CD4-positive, alpha-beta T cell (primary cell): ENCODE results near the gene EEFSEC. TPM values are rescaled to one million over a fixed set of nuclear protein-coding genes. Genes with fewer than 3 reads are reported as not detected.

Experiments
- ATAC-seq: fragments of 200-7000 bp; cut with Tn5 transposase; one replicate; pipeline ENCODE4 v1.10.0; 2022; ENCODE audit warnings: mild to moderate bottlenecking; ENCODE audit not compliant: poor library complexity
- CTCF ChIA-PET: fragments of 350-600 bp; sonication (Branson Sonifier 250); formaldehyde crosslinking; loops from one replicate; lab custom pipeline; 2021; ENCODE audit warnings: antibody characterized with exemption, inconsistent platforms; lab: Charles Lee
- POLR2A ChIA-PET: fragments of 350-600 bp; sonication (Branson Sonifier 250); formaldehyde crosslinking; loops from one replicate; lab custom pipeline; 2021; ENCODE audit warnings: antibody characterized with exemption, inconsistent platforms; lab: Charles Lee
- DNase-seq, 14 experiments: peaks; one replicate each; pipeline ENCODE4 v3.0.0-alpha.2; 2013 to 2020; ENCODE audit warnings: mixed read lengths in 2 of 14
- H3K27ac ChIP-seq, 2 donors: one replicate each; pipeline versions ENCODE4 v1.5.1 to v1.7.0; 2013; ENCODE audit warnings: low read length in 2 of 2, low read depth in 1 of 2, mild to moderate bottlenecking in 1 of 2
- H3K27me3 ChIP-seq, 2 experiments: 1 replicate in 1 of 2; 2 replicates in 1 of 2; pipeline versions ENCODE4 v1.6.1 to v1.7.0; 2013; ENCODE audit warnings: low read length in 2 of 2, control low read depth in 1 of 2, mild to moderate bottlenecking in 1 of 2, moderate library complexity in 1 of 2; ENCODE audit not compliant: insufficient read depth in 2 of 2, control insufficient read depth in 1 of 2
- H3K36me3 ChIP-seq: one replicate; pipeline ENCODE4 v1.6.1; 2013; ENCODE audit warnings: low read length, control low read depth; ENCODE audit not compliant: insufficient read depth
- H3K4me1 ChIP-seq: one replicate; pipeline ENCODE4 v1.6.1; 2013; ENCODE audit warnings: low read length, control low read depth; ENCODE audit not compliant: insufficient read depth
- H3K4me3 ChIP-seq: one replicate; pipeline ENCODE4 v1.5.1; 2013; ENCODE audit warnings: mild to moderate bottlenecking, low read length, moderate library complexity
- H3K9me3 ChIP-seq, 2 experiments: 1 replicate in 1 of 2; 2 replicates in 1 of 2; pipeline versions ENCODE4 v1.6.1 to v1.7.0; 2013; ENCODE audit warnings: low read length in 2 of 2, mild to moderate bottlenecking in 2 of 2, control low read depth in 1 of 2, moderate library complexity in 1 of 2; ENCODE audit not compliant: control insufficient read depth in 1 of 2, insufficient read depth in 1 of 2
- H3K27ac Mint-ChIP-seq: one replicate; pipeline ENCODE4 v1.8.0; 2020; ENCODE audit warnings: mixed read lengths
- H3K27me3 Mint-ChIP-seq: one replicate; pipeline ENCODE4 v1.8.0; 2021; ENCODE audit warnings: mixed read lengths
- H3K36me3 Mint-ChIP-seq: one replicate; pipeline ENCODE4 v1.8.0; 2021; ENCODE audit warnings: low read depth, mixed read lengths
- H3K4me1 Mint-ChIP-seq: one replicate; pipeline ENCODE4 v1.8.0; 2021; ENCODE audit warnings: low read depth, mixed read lengths
- H3K4me3 Mint-ChIP-seq: one replicate; pipeline ENCODE4 v1.8.0; 2020; ENCODE audit warnings: mild to moderate bottlenecking, mixed read lengths
- H3K9me3 Mint-ChIP-seq: one replicate; pipeline ENCODE4 v1.8.0; 2020; ENCODE audit warnings: mixed read lengths
- intact Hi-C, 2 experiments: fragments of 100-400 bp; cut with DNase I in 1 of 2; cut with micrococcal nuclease in 1 of 2; formaldehyde crosslinking; loops; one replicate each; pipeline versions ENCODE4 v1.15.1 to v1.9.0; 2023 to 2025; cut with DNase I, micrococcal nuclease
- total RNA-seq, 174 experiments: library from RNA in 2 of 174; stranded (reverse) in 2 of 174; gene quantifications; one replicate each; pipeline ENCODE4 v1.2.3 and lab custom pipeline; 2021 to 2026
- TF ChIP-seq, protein P1 (sequence below): fragments of 200-600 bp; IDR thresholded peaks from one replicate; pipeline ENCODE4 v1.8.0; 2022; ENCODE audit warnings: antibody characterized with exemption, mild to moderate bottlenecking

EEFSEC gene
- total RNA-seq, 2 experiments from 2014 or later = 13.1 to 13.9 TPM

DNA sequence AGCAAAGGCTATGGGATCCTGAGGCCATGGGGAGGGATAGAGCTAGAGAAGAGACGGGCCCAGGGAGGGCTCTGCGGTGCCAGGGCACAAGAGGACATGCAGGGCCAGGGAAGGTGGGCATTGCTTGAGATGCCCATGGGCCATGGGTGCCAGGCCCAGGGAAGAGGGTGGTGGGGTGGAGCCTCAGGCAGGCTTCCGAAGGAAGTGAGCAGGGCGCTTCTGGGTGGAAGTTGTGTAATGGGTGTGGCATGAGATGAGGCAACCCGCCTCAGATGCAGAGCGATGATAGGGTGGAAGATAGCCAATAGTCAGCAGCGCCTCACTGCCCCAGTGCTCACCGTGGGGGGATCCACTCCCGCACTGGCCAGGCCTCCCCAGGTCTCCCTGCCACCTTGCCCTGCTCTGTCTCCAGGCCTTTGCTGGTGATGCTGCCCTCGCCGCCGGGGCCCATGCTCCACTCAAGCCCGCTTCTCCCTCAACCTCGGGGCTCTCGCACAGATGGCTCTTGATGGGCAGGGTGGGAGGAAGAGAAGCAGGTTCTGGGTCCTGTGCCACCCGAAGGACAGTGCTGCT lies 262.0 kb downstream of the EEFSEC start:
- Histone ChIP-seq H3K27me3 (no peaks in the 10 kb centered on the region), H3K4me1 (no peaks in the 10 kb centered on the region), H3K4me3 (no peak overlapping the region), H3K27ac (no peak overlapping the region), H3K9me3 (peaks cover 0 to 15% of the 10 kb centered on the region in 2 experiments), H3K36me3 (no peaks in the 10 kb centered on the region)
- H3K4me3 Mint-ChIP-seq = no peak overlapping the region
- ATAC-seq (no peak), DNase-seq (no peak)
- no peaks in the 10 kb centered on the region for H3K9me3 Mint-ChIP-seq
- H3K27me3 Mint-ChIP-seq = no peaks in the 10 kb centered on the region
- ChIA-PET CTCF (no interaction called here), POLR2A (no interaction called here)
- no peak overlapping the region for H3K27ac Mint-ChIP-seq
- H3K36me3 Mint-ChIP-seq = no peaks in the 10 kb centered on the region
- intact Hi-C loops = no loop called here
- TF ChIP-seq, protein P1, sequence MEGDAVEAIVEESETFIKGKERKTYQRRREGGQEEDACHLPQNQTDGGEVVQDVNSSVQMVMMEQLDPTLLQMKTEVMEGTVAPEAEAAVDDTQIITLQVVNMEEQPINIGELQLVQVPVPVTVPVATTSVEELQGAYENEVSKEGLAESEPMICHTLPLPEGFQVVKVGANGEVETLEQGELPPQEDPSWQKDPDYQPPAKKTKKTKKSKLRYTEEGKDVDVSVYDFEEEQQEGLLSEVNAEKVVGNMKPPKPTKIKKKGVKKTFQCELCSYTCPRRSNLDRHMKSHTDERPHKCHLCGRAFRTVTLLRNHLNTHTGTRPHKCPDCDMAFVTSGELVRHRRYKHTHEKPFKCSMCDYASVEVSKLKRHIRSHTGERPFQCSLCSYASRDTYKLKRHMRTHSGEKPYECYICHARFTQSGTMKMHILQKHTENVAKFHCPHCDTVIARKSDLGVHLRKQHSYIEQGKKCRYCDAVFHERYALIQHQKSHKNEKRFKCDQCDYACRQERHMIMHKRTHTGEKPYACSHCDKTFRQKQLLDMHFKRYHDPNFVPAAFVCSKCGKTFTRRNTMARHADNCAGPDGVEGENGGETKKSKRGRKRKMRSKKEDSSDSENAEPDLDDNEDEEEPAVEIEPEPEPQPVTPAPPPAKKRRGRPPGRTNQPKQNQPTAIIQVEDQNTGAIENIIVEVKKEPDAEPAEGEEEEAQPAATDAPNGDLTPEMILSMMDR = no peak
- H3K4me1 Mint-ChIP-seq = no peaks in the 10 kb centered on the region

DNA sequence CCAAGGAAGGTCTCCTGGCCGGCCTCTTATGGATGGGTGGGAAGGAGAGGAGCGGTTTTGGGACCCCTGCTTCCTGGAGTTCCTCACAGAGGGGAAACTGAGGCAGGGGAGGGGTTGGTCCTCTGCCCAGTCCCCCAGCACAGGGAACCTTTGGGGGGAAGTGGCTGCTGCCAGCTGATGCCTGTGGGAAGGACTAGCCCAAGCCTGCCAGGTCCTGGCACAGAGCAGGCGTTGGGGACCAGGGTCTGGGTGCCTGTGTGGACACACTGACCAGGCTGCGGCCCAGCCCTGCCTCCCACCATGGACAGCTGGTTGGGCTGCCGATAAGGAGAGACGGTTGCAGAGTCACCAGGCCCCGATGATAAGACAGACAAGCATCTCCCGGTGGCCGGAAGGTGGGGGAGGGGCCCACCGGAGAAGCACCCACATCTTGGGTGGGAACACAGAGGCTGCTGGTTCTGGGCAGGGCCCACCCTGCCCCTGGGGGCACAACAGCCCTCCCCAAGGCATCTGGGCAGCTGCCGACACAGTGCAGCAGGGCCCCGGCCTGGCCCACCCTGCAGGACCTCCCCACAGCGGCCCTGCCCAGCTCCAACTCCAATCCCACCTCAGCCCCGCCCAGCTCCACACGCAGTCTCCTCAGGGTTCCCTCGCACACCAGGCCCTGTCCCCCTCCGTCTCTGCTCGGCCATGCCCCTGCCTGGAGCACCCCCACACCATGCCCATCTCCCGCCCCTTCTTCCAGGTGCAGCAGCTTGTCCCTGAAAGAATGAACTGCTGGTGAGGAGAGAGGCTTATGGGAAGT lies 262.7 kb downstream of the EEFSEC start:
- DNase-seq = no peak
- Mint-ChIP-seq H3K4me1 (no peaks in the 10 kb centered on the region), H3K27me3 (no peaks in the 10 kb centered on the region), H3K9me3 (no peaks in the 10 kb centered on the region), H3K4me3 (no peak overlapping the region), H3K36me3 (no peaks in the 10 kb centered on the region), H3K27ac (no peak overlapping the region)
- Histone ChIP-seq H3K4me1 (no peaks in the 10 kb centered on the region), H3K4me3 (no peak overlapping the region), H3K27me3 (no peaks in the 10 kb centered on the region), H3K36me3 (no peaks in the 10 kb centered on the region), H3K9me3 (peaks cover 0 to 15% of the 10 kb centered on the region in 2 experiments), H3K27ac (no peak overlapping the region)
- CTCF ChIA-PET = no interaction called here
- TF ChIP-seq, protein P1 = no peak
- no peak for ATAC-seq
- POLR2A ChIA-PET = no interaction called here
- intact Hi-C loops = no loop called here

DNA sequence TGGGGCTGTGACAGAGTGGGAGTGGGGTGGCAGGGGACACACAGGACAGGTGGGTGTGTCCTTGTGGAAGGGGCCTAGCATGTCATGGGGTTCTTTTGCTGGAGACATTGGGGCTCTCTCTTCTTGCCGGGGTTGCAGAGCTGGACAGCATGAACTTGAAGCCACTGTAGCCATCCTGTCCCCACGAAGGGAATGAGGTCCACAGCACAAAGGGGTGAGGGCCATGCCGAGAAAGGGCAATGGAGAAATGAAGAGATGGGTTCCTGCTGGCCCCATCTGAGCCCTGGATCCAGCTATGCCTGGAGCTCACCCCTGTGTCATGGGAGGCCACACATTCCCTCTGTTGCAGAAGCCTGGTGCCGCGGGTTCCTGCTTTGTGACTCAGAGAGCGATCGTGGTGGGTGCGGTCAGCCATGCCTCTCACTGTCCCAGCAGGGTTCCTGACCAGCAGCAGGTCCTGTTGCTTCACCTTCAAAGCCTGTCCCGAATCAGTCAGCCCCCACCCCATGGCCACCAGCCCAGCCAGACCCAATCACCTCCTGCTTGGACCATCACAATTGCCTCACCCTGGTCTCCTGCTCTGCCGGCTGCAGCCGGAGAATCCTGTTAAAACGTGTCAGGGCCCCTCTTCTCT lies 263.4 kb downstream of the EEFSEC start:
- no peaks in the 10 kb centered on the region for H3K9me3 Mint-ChIP-seq
- DNase-seq (peak in 2 of 14 experiments; percentile 30 to 48), ATAC-seq (no peak)
- no peak overlapping the region for H3K4me3 Mint-ChIP-seq
- no peak overlapping the region for H3K27ac Mint-ChIP-seq
- Histone ChIP-seq H3K9me3 (peaks cover 0 to 15% of the 10 kb centered on the region in 2 experiments), H3K36me3 (no peaks in the 10 kb centered on the region), H3K27me3 (no peaks in the 10 kb centered on the region), H3K4me1 (no peaks in the 10 kb centered on the region), H3K27ac (no peak overlapping the region), H3K4me3 (no peak overlapping the region)
- H3K4me1 Mint-ChIP-seq = no peaks in the 10 kb centered on the region
- intact Hi-C loops = no loop called here
- ChIA-PET POLR2A (no interaction called here), CTCF (no interaction called here)
- TF ChIP-seq, protein P1 = no peak
- no peaks in the 10 kb centered on the region for H3K27me3 Mint-ChIP-seq
- no peaks in the 10 kb centered on the region for H3K36me3 Mint-ChIP-seq
